AG04449 (cell line): ENCODE measurements around the gene RNASE12.

ENCODE experiments used
- CTCF ChIA-PET: fragments of 350-600 bp; formaldehyde crosslinking; extraction: SDS; loops from one replicate; lab custom pipeline; 2021; ENCODE audit warnings: antibody characterized with exemption; lab: Yijun Ruan, JAX
- POLR2A ChIA-PET: fragments of 400-600, 350-600 bp; formaldehyde crosslinking; extraction: SDS; loops from one replicate; lab custom pipeline; 2020; ENCODE audit warnings: antibody characterized with exemption, inconsistent platforms; lab: Yijun Ruan, JAX
- DNase-seq: peaks from one replicate; pipeline ENCODE4 v3.0.0-alpha.2; 2010; ENCODE audit warnings: low read depth, low spot score
- H3K4me3 ChIP-seq: 2 replicates; pipeline ENCODE4 v1.5.1; 2011; ENCODE audit warnings: low read depth, mild to moderate bottlenecking, control low read depth, low read length
- TF ChIP-seq, protein P1 (sequence below): IDR thresholded peaks from one replicate; pipeline ENCODE4 v1.5.1; 2011; ENCODE audit warnings: mild to moderate bottlenecking, moderate library complexity, low read length, control low read depth, inconsistent platforms; ENCODE audit not compliant: insufficient read depth; ENCODE audit errors: missing control alignments

Gene RNASE12

DNA sequence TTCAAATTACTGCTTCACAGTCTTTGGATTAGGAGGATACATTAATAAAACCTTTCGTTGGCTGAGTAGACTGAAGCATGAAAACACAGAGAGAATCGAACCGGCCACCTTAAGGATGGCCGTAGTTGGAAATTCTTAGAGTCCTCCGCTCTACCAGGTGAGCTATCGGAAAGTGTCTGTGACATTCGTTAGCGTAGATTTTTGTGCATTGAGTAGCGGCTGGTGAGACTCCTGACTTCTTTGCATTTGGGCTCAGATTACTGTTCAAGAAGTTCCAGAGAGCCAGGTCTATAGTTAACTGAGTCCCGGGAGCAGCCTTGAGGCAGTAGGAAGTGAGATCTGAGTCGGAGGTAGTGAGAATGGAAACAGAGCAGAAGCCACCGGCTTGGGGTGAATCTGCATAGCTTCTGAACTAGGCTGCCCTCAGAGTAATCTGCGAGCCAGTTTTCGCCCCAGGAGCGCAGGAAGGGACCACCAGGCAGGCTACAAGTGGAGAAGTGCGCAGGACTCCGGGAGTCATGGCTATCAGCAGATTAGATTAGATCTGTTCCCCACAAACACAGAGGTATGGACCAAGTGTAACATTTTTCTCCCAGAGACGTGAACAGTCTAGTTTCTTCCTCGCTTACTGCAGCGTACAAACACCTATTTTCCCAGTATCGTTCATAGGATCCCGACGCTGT lies 39.3 kb upstream of the RNASE12 start:
- CTCF ChIA-PET: interaction anchor here (1.3 to 3.6 kb wide), 3 partner anchors 17 to 51 kb away, joined by 4 to 15 read pairs (median 6); no protein-coding TSS in a partner anchor
- no peak for DNase-seq
- TF ChIP-seq, protein P1, sequence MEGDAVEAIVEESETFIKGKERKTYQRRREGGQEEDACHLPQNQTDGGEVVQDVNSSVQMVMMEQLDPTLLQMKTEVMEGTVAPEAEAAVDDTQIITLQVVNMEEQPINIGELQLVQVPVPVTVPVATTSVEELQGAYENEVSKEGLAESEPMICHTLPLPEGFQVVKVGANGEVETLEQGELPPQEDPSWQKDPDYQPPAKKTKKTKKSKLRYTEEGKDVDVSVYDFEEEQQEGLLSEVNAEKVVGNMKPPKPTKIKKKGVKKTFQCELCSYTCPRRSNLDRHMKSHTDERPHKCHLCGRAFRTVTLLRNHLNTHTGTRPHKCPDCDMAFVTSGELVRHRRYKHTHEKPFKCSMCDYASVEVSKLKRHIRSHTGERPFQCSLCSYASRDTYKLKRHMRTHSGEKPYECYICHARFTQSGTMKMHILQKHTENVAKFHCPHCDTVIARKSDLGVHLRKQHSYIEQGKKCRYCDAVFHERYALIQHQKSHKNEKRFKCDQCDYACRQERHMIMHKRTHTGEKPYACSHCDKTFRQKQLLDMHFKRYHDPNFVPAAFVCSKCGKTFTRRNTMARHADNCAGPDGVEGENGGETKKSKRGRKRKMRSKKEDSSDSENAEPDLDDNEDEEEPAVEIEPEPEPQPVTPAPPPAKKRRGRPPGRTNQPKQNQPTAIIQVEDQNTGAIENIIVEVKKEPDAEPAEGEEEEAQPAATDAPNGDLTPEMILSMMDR: no peak
- peak overlapping the region; percentile 54 for H3K4me3 ChIP-seq
- POLR2A ChIA-PET: interaction anchor here (0.6 to 1.7 kb wide), 3 partner anchors 20 to 287 kb away, joined by 3 read pairs; partner anchors contain the start of gene PARP2

DNA sequence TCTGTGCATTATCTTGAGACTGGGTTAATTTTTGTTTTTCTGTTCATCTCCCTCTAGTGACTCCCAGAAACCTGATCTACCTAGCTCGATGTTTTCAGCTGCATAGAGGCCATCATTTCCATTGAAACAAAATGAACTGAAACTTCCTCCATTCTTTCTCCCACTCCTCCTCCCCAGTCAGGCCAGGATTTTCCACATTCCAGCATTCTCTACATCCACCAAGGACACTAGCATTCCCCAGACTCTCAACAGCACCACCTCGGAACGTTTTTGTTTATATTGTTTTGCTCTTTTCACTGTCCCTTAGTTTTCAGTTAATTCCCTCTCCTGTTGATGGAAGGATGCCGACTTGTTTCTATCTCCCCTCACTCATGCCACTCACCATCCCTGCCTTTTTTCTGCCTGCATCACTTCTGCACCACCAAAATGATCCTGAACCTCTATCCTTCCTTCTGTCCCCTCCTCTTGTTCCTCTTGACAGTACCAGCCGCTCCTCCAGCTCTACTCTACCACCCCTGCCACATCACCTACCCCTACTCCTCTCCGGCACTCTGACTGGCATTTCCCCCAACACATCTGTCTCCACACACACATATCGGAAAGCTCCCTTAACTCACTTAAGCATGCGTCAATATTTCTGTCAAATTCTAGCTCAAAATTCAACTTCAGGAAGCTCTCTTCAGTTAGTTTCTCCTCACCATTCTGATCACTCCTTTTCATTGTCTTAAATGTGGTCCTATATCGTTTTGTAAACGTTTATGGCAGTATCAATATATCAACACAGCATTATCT lies 37.1 kb upstream of the RNASE12 start:
- POLR2A ChIA-PET: no interaction called here
- CTCF ChIA-PET: interaction anchor here (1.4 kb wide), 1 partner anchor 300 kb away, joined by 3 read pairs; no protein-coding TSS in a partner anchor
- TF ChIP-seq, protein P1: no peak
- no peak overlapping the region for H3K4me3 ChIP-seq
- no peak for DNase-seq

DNA sequence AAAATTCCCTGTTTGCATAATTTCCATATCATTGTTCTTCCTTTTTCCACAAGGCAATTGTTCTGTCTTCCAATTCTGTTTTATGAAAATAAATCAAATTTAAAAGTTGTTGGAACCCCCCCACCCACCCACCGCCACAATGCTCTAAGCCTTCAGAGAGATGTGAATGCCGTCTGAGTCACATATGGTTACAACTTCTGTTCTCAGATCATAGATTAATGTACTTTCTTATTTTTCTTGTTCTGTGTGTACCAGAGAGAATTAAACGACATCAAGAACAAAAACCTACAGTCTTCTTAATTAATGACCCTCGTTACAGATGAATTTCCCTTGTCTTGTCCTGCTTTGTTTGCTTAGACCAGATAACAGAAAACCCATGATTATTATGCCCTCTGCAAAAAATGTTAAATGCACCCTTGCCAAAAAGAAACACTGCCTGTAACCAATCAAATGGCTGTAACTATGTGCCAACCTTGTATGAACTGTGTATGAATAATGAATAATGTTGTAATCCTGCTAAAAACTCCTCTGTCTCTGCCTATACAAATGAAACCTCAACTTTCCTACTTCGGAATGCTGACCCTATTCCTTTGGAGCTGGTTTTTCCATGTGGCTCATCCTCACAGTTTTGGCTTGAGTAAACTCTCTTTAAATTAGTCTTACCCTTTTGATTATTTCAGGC lies 36.3 kb upstream of the RNASE12 start:
- CTCF ChIA-PET: interaction anchor here (1.3 to 1.4 kb wide), 2 partner anchors 63 to 299 kb away, joined by 3 to 6 read pairs; no protein-coding TSS in a partner anchor
- no peak for DNase-seq
- TF ChIP-seq, protein P1: no peak
- POLR2A ChIA-PET: no interaction called here
- no peak overlapping the region for H3K4me3 ChIP-seq

DNA sequence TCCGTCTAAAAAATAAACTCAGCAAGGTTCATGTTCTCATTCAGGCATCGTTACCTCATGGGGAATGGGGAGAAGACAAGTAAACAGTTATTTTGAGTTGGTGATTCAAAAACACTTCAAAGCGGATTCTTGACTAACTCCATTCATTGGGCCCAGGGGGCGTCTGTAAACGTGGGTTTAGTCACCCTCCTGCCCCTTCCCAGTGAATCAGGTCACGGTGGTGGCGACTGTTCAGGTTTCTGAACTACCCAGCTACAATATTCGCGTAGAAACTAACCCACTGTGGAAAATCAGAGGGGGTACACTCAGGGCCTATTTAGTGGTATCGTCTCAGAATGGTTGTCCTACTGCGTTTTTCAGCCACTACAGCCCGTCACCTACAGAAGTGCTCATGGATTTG lies 35.1 kb upstream of the RNASE12 start:
- TF ChIP-seq, protein P1: no peak
- ChIA-PET POLR2A (no interaction called here), CTCF (interaction anchor here (1.1 to 1.3 kb wide), 4 partner anchors 12 to 64 kb away, joined by 3 to 6 read pairs (median 4); no protein-coding TSS in a partner anchor)
- H3K4me3 ChIP-seq: no peak overlapping the region
- no peak for DNase-seq

DNA sequence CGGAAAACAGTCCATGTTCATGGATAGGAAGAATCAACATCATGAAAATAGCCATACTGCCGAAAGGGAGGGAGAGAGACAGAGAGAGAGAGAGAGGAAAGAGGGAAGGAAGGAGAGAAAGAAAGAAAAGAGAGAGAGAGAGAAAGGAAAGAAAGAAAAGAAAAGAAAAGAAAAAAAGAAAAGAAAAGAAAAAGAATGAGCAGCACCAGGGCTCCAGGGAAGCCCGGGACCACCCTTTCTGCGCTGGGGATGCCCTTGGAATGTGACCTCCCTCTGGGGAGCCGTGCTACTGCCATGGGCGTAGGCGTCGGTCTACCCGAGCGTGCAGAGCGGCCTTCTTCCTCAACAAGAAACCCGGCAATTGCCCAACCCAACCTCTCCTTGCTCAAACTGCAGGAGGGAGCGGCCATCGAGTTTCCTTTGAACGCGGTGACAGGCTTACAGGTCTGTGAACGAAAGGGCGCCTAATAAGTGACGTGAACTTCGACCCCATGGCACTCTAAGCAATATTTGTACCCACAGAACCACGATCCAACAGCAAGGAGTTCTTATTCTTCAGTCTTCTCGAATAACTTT lies 33.4 kb upstream of the RNASE12 start:
- no peak for DNase-seq
- ChIA-PET CTCF (interaction anchor here (3.0 kb wide), 1 partner anchor 12 kb away, joined by 13 read pairs; no protein-coding TSS in a partner anchor), POLR2A (no interaction called here)
- H3K4me3 ChIP-seq: peak overlapping the region; percentile 61
- TF ChIP-seq, protein P1: no peak
